ENCODE measurements around the gene FBXO24. TPM values are rescaled to one million over a fixed set of nuclear protein-coding genes. Genes with fewer than 3 reads are reported as not detected.
A peak's percentile ranks its signal among the peaks of the same experiment; 100 is the strongest.
"Not testable (repeated sequence)": the region's sequence is repeated elsewhere in the genome, so short reads cannot be mapped to it uniquely, and the experiment has no call there.

The FBXO24 gene
- total and polyA plus RNA-seq, 9 donors = 0.80 to 2.2 (median 1.5) TPM

DNA sequence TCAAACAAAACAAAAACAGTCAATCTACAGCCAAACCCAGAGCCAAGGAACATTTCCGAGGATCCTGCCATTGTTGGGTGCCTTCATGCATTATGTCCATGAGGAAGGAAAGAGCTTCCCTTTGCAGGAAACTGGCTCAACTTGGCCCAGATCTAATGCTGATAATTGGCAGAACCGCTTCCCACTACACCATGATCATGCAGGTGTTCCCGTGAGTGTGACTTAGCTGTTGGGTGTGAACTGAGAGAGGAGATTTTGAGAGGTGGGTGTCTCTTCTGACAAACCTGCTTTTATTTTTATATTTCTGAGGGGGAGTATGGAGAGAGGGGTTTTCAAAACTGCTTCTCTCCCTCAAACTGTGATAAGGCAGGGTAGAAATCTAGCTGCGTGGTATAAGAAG lies 27.0 kb upstream of the FBXO24 start:
- Histone ChIP-seq H3K9me3 (replicated peaks; ENCODE audit: control insufficient read depth, low read depth, low read length) (no peaks in the 10 kb centered on the region), H3K4me1 (ENCODE audit: control insufficient read depth, insufficient read depth, low read length) (peaks cover 2% of the 10 kb centered on the region), H3K27me3 (ENCODE audit: control insufficient read depth, insufficient read depth, low read length) (no peaks in the 10 kb centered on the region), H3K36me3 (ENCODE audit: control insufficient read depth, insufficient read depth, low read length) (peaks cover 43% of the 10 kb centered on the region), H3K4me3 (ENCODE audit: low read length) (no peak overlapping the region), H3K27ac (ENCODE audit: low read length) (no peak overlapping the region)
- no peak for DNase-seq
- WGBS (ENCODE audit: insufficient coverage) = no CpG with 5 or more reads among the region's 4 CpGs

DNA sequence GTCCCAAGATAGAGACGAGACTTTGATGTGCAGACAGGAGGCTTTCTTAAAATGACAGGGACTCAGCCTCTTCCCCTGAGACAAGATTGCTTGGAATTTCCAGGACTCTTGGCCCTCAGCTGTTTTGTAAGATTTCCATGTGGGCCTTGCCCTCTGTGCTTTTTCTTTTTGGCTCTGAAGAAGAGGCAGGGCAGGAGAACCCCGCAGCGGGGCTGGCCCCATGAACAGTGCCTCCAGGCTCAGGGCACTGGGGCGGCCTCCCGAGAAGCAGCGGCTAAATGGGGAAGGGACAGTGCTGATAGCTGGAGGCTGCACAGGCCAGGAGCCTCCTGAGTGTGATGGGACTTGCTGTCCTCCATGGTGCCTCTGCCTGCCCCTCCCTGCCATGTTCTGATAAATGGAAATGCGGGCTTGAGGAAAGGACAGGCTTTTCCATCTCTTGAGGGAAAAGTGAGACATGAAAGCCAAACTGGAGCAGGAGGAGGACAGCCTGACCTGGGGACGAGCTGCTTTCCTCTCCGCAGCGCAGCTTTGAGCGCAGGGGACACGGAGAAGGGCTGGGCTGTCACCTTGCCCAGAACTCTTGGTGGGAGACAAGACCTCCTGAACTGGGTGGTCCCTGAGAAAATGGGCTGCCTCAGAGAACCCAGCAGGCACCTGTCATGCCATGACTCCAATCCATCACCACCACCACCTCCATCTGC lies 24.5 kb upstream of the FBXO24 start:
- Histone ChIP-seq H3K27me3 (ENCODE audit: control insufficient read depth, insufficient read depth, low read length) (no peaks in the 10 kb centered on the region), H3K9me3 (replicated peaks; ENCODE audit: control insufficient read depth, low read depth, low read length) (no peaks in the 10 kb centered on the region), H3K27ac (ENCODE audit: low read length) (no peak overlapping the region), H3K4me3 (ENCODE audit: low read length) (no peak overlapping the region), H3K4me1 (ENCODE audit: control insufficient read depth, insufficient read depth, low read length) (peaks cover 3% of the 10 kb centered on the region), H3K36me3 (ENCODE audit: control insufficient read depth, insufficient read depth, low read length) (peaks cover 34% of the 10 kb centered on the region)
- WGBS (ENCODE audit: insufficient coverage) = 93% methylated on average over 12 of the region's 12 CpGs
- no peak for DNase-seq

DNA sequence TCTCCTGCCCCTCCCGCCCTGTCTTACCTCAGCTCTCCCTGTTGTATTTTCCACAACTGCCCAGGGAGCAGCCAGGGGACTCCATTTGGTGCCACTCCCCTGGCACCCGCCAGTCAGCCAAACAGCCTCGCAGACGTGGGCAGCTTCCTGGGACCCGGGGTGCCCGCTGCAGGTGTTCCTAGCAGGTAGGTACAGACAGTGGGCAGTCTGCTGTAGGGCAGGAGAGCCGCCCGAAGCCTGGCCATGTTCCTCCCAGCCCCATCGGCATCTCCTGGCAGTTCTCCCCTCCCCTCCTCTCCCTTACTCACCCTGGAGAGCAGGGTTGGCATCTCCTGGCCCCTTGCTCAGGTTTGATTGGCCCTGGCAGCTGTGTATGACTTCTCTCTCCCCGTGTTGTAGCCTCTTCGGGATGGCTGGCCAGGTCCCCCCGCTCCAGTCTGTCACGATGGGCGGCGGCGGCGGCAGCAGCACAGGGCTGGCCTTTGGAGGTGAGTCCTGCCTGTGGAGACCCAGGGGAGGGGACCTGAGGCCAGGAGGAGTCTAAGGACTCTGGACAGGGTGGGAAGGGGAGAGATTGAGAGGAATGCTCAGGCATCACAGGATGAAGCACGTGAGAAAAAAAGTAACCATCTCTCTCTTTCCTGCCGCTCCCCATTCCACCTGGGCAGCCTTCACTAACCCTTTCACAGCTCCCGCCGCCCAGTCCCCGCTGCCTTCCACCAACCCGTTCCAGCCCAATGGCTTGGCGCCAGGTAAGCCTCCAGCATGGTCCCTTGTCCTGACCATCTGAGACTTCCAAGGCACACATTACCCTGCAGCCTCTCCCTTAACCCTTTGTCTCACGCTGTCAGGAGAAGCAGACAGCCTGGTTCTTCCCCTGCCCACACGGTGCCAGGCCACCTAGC lies 23.7 kb upstream of the FBXO24 start:
- Histone ChIP-seq H3K36me3 (ENCODE audit: control insufficient read depth, insufficient read depth, low read length) (peaks cover 33% of the 10 kb centered on the region), H3K4me1 (ENCODE audit: control insufficient read depth, insufficient read depth, low read length) (peaks cover 3% of the 10 kb centered on the region), H3K4me3 (ENCODE audit: low read length) (no peak overlapping the region), H3K27ac (ENCODE audit: low read length) (no peak overlapping the region), H3K27me3 (ENCODE audit: control insufficient read depth, insufficient read depth, low read length) (no peaks in the 10 kb centered on the region), H3K9me3 (replicated peaks; ENCODE audit: control insufficient read depth, low read depth, low read length) (no peaks in the 10 kb centered on the region)
- DNase-seq = peak; percentile 10
- 79% methylated on average over 21 of the region's 26 CpGs for WGBS (ENCODE audit: insufficient coverage)

DNA sequence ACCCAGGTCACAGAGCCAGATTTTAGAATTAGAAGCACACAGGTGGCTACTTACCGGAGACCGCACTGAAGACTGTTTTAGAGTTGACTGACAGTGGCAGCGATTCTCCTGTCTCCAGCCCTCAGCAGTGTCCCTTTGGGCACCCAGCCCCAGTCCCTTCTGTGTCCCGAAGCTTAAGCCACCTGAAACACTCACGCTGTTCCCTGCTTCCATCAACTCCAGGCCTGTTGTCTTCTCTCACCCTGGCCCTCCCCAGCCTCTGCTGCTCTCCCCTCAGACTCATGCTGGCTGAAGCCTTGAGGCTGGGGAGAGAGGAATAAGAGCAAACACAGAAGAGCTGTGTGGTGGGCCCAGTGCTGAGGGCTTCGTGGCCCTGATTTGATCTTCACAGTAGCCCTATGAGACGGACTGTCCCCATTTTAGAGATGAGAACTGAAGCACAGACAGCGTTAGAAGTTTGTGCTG lies 23.0 kb upstream of the FBXO24 start:
- Histone ChIP-seq H3K4me3 (ENCODE audit: low read length) (no peak overlapping the region), H3K36me3 (ENCODE audit: control insufficient read depth, insufficient read depth, low read length) (peaks cover 33% of the 10 kb centered on the region), H3K4me1 (ENCODE audit: control insufficient read depth, insufficient read depth, low read length) (peaks cover 3% of the 10 kb centered on the region), H3K27me3 (ENCODE audit: control insufficient read depth, insufficient read depth, low read length) (no peaks in the 10 kb centered on the region), H3K9me3 (replicated peaks; ENCODE audit: control insufficient read depth, low read depth, low read length) (no peaks in the 10 kb centered on the region), H3K27ac (ENCODE audit: low read length) (no peak overlapping the region)
- 93% methylated on average over 6 of the region's 8 CpGs for WGBS (ENCODE audit: insufficient coverage)
- DNase-seq = no peak

DNA sequence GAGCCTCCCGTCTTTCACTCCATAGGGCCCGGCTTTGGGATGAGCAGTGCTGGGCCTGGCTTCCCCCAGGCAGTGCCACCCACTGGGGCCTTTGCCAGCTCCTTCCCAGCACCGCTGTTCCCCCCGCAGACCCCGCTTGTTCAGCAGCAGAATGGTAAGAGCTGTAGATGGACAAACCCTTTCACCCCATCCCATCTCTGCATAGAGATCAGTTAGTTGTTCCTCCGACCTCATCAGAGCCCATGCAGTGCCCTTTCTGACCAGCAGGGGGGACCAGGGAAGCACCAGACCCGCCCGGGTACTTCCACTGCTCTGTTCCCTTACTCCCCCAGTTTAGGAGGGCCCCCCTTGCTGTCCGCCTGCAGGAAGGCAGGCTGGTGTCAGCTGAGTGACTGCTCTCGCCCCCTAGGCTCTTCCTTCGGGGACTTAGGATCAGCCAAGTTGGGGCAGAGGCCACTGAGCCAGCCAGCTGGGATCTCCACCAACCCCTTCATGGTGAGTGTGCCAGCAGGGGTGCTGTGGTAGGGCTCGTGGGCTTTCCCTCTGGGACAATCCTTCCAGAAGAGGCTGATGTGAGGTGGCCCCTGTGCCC lies 22.2 kb upstream of the FBXO24 start:
- no peaks in the 10 kb centered on the region for H3K9me3 ChIP-seq (replicated peaks; ENCODE audit: control insufficient read depth, low read depth, low read length)
- whole genome bisulfite sequencing (ENCODE audit: insufficient coverage) = 30% methylated on average over 8 of the region's 12 CpGs
- H3K27ac ChIP-seq (ENCODE audit: low read length) = no peak overlapping the region
- peaks cover 33% of the 10 kb centered on the region for H3K36me3 ChIP-seq (ENCODE audit: control insufficient read depth, insufficient read depth, low read length)
- no peak overlapping the region for H3K4me3 ChIP-seq (ENCODE audit: low read length)
- peaks cover 3% of the 10 kb centered on the region for H3K4me1 ChIP-seq (ENCODE audit: control insufficient read depth, insufficient read depth, low read length)
- peaks cover 3% of the 10 kb centered on the region for H3K27me3 ChIP-seq (ENCODE audit: control insufficient read depth, insufficient read depth, low read length)
- peak; percentile 74 for DNase-seq

DNA sequence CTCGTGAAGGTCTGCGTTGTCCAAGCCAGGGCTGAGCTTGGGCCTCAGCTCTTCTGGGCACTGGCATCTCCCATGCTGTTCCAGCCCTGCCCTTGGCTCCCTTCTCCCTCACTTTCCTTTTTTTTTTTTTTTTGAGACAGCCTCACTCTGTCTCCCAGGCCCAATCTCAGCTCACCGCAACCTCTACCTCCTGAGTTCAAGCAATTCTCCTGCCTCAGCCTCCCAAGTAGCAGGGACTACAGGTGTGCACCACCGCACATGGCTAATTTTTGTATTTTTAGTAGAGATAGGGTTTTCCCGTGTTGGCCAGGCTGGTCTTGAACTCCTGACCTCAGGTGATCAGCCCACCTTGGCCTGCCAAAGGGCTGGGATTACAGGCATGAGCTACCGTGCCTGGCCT lies 21.7 kb upstream of the FBXO24 start:
- not testable (repeated sequence) for H3K27ac ChIP-seq (ENCODE audit: low read length); H3K4me3 ChIP-seq (ENCODE audit: low read length); H3K9me3 ChIP-seq (replicated peaks; ENCODE audit: control insufficient read depth, low read depth, low read length); H3K27me3 ChIP-seq (ENCODE audit: control insufficient read depth, insufficient read depth, low read length); DNase-seq; H3K4me1 ChIP-seq (ENCODE audit: control insufficient read depth, insufficient read depth, low read length)
- WGBS (ENCODE audit: insufficient coverage) = 81% methylated on average over 3 of the region's 6 CpGs
- H3K36me3 ChIP-seq (ENCODE audit: control insufficient read depth, insufficient read depth, low read length) = peaks cover 31% of the 10 kb centered on the region

DNA sequence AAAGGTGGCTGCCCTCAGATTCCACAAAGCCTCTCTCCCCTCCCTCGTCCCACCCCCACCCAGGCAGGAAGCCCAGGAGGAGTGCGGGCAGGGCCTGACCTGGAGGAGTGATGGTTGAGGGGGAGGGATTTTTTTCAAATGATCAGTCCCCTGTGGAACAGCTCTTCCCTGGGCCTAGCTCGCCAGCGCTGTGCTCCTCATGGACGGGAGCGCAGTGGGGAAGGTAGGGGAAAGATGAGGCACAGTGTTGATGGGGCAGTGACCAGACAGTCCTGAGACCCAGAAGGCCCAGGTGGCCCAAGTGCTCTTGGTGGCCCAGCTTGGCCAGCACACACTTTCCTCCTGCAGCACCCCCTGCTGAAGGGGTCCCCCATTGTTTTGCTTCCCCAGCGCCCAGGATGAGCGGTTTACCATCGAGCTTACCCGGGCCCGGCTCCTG lies 21.0 kb upstream of the FBXO24 start:
- H3K4me1 ChIP-seq (ENCODE audit: control insufficient read depth, insufficient read depth, low read length) = peaks cover 14% of the 10 kb centered on the region
- no peak overlapping the region for H3K4me3 ChIP-seq (ENCODE audit: low read length)
- 89% methylated on average over 3 of the region's 11 CpGs for WGBS (ENCODE audit: insufficient coverage)
- no peak for DNase-seq
- peaks cover 31% of the 10 kb centered on the region for H3K36me3 ChIP-seq (ENCODE audit: control insufficient read depth, insufficient read depth, low read length)
- no peaks in the 10 kb centered on the region for H3K9me3 ChIP-seq (replicated peaks; ENCODE audit: control insufficient read depth, low read depth, low read length)
- H3K27me3 ChIP-seq (ENCODE audit: control insufficient read depth, insufficient read depth, low read length) = peaks cover 16% of the 10 kb centered on the region
- no peak overlapping the region for H3K27ac ChIP-seq (ENCODE audit: low read length)

DNA sequence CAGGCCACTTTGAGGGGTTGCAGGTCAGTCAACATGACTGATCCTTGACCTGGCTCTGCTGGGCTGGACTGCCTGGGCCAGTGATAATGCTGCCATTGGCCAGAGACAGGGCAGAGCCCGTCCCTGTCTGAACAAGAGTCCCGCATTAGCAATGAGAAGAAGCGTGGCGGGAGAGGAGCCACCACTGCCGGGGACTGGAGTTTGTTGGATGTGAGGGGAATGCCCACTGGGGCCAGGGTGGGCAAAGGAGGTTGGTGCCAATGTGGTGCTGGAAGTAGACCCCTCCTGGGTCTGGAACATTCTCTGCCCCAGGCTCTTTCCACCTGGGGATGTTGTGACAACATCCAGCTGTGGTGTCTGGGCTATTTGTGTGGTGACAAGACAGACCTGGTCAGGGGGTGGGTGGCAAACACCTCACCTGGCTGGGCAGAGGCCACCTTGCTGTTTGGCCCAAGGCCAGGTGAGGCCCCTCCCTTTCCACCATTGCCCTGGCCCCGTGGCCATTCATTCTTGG lies 20.1 kb upstream of the FBXO24 start:
- Histone ChIP-seq H3K27me3 (ENCODE audit: control insufficient read depth, insufficient read depth, low read length) (peaks cover 25% of the 10 kb centered on the region), H3K27ac (ENCODE audit: low read length) (no peak overlapping the region), H3K4me1 (ENCODE audit: control insufficient read depth, insufficient read depth, low read length) (peaks cover 17% of the 10 kb centered on the region), H3K36me3 (ENCODE audit: control insufficient read depth, insufficient read depth, low read length) (peaks cover 28% of the 10 kb centered on the region), H3K4me3 (ENCODE audit: low read length) (no peak overlapping the region), H3K9me3 (replicated peaks; ENCODE audit: control insufficient read depth, low read depth, low read length) (no peaks in the 10 kb centered on the region)
- 86% methylated on average over 5 of the region's 6 CpGs for WGBS (ENCODE audit: insufficient coverage)
- DNase-seq = peak; percentile 8

DNA sequence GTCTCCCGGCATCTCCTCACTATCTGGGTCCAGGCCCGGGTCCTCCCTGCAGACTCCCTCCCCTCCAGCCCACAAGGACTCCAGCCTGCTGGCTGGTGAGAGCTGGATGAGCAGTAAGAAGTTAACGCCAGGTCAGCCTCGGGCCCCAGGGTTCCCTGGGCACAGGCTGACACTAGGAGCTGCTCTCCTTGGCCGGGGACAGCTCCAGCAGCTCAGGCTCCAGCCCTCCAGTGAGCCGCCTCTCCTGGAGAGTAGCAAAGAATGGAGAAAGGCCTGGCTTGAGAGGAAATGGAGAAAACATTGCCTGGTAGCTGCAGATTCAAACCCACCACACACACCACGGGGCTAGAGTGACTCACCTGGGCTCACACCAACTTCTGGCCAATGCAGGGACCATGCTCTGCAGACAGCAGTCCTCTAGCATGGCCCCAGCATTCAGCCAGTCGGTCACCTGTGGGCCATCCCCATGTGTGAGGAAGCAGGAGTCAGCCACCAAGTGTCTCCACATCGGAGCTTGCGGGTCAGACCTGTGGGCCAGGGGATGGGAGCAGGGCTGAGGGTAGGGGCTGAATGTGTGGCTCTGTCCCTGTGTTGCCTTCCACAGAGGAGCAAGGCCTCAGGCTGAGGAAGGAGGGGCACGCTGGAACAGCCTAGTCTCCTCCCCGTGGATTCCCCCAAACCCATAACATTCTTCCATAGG lies 18.9 kb upstream of the FBXO24 start:
- peak overlapping the region; percentile 49 for H3K27ac ChIP-seq (ENCODE audit: low read length)
- WGBS (ENCODE audit: insufficient coverage) = 19% methylated on average over 4 of the region's 12 CpGs
- H3K4me1 ChIP-seq (ENCODE audit: control insufficient read depth, insufficient read depth, low read length) = peaks cover 17% of the 10 kb centered on the region
- peak; percentile 11 for DNase-seq
- H3K9me3 ChIP-seq (replicated peaks; ENCODE audit: control insufficient read depth, low read depth, low read length) = no peaks in the 10 kb centered on the region
- no peak overlapping the region for H3K4me3 ChIP-seq (ENCODE audit: low read length)
- peaks cover 34% of the 10 kb centered on the region for H3K27me3 ChIP-seq (ENCODE audit: control insufficient read depth, insufficient read depth, low read length)
- H3K36me3 ChIP-seq (ENCODE audit: control insufficient read depth, insufficient read depth, low read length) = peaks cover 19% of the 10 kb centered on the region

Data from muscle of leg (tissue), 11 donors.